GM18502 (cell line): ENCODE measurements around the gene ABHD4.
"Not testable (repeated sequence)": the region's sequence is repeated elsewhere in the genome, so short reads cannot be mapped to it uniquely, and the experiment has no call there.

Experiments used
- ATAC-seq: cut with Tn5 transposase; IDR thresholded peaks from one replicate; pipeline ENCODE4 v1.9.1; 2021; ENCODE audit warnings: mild to moderate bottlenecking; ENCODE audit not compliant: unreplicated experiment, poor library complexity

Gene ABHD4

DNA sequence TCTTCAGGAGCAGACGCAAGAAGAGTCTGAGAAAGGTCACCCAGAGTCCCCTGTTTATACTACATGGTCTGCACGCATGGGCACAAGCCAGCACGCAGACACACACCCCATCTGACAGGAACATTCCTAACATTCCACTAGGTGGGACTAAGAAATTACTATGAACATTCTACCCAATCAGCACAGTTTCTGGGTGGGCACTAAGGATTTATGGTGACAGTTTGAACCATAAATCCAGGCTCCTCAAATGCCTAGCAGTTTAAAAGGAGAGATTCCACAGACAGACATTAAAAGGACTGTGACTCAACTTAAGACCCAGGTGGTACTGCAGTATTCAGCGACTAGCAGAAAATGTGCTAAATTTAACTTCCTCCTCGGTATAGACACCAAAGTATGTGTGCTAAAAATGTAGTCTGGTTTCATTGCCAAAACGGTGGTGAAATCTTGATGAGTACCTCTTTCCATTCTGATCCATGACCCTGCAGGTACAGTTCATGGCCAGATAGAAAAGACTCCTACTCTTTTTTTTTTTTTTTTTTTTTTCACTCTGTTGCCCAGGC is 16.2 kb downstream of the ABHD4 start:
- peak; percentile 47 for ATAC-seq

DNA sequence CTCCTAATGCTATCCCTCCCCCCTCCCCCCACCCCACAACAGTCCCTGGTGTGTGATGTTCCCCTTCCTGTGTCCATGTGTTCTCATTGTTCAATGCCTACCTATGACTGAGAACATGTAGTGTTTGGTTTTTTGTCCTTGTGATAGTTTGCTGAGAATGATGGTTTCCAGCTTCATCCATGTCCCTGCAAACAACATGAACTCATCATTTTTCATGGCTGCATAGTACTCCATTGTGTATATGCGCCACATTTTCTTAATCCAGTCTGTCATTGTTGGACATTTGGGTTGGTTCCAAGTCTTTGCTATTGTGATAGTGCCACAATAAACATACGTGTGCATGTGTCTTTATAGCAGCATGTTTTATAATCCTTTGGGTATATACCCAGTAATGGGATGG is 17.7 kb downstream of the ABHD4 start:
- ATAC-seq: not testable (repeated sequence)

DNA sequence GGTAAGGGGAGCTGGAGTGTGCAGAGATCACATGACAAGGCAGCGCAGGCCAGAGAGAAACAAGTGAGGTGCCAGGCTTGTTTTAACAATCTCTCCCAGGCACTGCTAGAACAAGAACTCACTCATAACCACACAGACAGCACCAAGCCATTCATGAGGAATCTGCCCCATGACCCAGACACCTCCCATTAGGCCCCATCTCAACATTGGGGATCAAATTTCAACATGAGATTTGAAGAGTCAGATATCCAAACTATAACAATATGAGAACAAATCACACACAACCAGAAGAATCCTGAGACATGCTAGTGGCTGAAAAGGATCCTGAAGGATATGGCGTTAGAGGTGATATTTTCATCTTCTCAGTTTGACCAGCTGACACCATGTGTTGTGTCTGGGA is 24.2 kb downstream of the ABHD4 start:
- ATAC-seq: no peak

DNA sequence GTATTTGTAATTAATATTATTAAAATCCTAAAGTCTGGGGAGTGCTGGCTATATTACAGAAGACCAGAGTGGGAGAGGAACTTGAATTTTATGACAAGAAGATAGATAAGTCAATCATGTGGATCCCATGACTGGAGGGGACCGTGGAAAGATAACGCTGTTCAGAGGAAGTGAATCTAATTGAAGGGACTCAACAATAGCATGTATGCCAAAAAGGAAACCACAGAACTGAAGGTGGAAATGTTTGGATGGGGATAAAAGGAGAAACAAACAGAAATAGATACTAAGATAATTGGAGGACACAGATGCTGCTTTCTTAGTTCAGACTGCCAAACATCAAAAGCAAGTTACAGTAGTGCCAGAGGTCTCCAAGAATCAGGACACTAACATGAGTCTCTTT is 24.9 kb downstream of the ABHD4 start:
- ATAC-seq: no peak

DNA sequence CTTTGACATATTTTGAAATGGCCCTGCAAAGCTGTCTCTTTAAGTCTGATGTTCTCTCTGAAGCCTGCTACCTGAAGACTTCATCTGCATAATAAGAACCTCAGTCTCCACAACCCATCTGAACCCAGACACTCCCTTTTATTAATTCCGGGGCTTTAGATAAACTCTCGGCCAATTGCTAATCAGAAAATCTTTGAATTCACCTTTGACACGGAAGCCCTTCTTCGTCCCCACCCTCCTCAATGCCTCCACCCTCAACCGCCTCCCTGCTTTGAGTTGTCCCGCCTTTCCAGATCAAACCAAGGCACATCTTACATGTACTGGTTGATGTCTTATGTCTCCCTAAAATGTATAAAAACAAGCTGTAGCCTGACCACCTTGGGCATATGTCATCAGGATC is 28.5 kb downstream of the ABHD4 start:
- no peak for ATAC-seq

DNA sequence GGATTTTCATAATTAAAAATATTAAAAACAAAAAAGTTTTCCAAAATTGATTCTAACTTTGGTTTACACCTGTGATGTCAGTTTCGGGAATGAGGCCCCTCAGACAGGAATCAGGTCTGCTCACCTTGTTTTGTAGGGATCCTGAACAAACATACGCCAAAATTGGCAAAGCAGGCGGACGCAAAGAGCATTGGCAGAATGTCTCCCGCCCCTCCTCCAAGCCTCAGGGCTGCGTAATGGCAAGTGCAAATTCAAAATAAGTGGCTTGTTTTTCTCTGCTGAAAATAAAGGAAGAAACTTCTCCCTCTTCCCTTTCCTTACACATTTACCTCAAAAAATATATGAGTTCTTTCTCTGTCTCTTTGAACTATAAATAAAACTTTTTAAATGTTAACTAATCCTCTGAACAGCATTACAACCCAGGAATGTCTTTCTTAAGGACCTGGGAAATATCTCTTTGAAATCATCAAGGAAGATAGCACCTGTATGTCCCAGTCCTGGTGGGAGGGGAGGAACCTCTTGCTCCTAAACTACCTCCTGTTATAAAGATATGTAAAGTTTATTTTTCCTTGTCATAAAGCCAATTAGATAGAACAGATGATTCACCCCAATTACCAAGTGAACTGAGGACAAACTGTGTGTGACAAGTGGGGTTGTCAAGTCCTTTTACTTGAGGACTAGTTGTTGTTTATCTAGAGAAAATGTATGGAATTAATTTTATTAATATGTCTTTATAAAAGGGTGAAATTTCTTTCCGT is 29.6 kb downstream of the ABHD4 start:
- no peak for ATAC-seq

DNA sequence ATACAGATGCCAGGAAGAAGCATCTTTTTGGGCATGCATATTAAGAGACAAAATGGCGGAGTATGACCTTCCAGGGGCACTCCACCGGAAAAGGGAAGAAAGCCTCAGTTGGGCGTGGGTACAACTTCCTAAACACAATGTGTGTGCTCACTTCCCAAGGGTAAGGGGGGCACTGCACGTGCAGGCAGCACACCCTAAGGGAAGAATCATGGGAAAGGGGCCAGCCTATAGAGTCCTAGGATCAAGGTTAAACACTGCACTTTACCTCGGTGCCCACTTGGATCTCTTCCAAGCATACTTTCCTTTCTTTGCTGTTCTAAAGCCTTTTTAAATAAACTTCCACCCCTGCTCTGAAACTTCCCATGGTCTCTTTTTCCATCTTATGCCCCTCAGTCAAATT is 31.3 kb downstream of the ABHD4 start:
- no peak for ATAC-seq

DNA sequence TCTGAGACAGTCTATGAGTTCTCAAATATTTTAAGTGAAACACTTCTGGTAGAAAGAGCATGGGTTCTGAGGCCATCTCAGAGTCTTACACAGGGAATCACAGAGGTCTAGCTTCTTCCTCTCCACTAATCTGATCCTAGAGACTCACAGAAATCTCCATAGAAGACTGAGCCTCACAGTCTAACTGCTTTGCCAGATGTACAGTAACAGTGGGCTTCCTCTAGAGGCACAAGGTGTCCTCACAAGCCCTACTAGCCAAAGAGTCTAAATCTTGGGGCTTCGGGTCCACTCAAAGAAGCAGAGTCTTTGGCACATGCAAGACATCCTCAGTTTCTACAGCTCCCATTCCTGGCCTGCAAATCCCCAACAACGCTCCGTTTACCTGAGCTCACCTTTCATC is 32.0 kb downstream of the ABHD4 start:
- ATAC-seq: no peak

DNA sequence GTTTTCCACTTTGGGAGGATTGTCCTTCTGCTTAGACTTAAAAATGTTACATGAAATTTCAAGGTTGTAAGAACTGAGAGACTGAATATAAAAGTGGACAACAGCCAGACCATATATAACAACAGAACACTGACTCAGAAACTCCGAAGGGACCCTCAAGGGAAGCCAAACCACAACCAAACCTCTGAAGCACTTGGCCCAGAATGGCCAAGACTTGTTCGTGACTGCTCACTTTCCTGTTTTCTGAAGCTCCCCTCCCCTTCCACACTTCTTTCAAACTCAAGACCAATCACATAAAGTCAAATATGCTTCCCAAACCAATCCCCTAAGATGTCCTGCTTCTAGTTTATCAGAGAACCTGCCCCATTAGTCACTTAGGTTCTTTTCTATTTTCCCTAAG is 32.4 kb downstream of the ABHD4 start:
- ATAC-seq: no peak

DNA sequence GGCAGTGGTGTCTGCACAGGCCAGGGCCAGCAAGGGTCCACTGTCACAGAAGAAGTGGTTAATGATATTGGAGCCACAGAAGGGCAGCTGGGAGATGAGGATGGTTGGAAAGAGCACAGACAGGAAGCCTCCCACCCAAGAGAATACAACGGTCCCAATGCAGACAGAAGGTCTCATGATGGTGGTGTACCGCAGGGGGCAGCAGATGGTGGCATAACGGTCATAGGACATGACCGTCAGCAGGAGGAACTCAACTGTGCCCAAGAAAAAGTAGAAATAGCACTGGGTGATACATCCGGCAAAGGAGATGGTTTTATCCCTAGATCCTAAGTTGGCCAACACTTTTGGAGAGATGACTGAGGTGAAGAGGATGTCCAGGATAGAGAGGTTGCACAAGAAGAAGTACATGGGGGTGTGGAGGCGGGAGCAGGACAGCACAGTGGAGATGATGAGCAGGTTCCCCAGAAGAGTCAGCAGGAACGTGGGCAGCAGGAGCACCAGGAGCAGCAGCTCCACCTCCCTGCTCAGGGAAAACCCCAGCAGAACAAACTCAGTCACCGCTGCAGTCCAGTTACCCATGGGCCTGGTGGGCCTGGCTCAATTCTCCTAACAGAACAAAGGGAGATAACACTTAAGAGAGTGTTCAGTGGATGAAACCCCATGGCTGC is 36.3 kb downstream of the ABHD4 start:
- no peak for ATAC-seq

DNA sequence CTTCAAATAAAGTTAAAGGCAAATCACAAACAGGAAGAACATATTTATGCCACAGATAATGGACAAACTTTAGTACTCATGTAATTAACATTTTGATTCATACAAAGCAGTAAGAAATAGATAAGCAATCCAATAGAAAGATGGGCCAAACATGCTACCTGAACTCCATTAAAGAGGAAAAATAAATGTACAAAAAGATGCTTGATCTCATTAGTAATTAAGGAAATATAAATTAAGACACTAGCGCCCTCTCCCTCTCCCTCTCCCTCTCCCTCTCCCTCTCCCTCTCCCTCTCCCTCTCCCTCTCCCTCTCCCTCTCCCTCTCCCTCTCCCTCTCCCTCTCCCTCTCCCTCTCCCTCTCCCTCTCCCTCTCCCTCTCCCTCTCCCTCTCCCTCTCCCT is 37.9 kb downstream of the ABHD4 start:
- ATAC-seq: not testable (repeated sequence)

DNA sequence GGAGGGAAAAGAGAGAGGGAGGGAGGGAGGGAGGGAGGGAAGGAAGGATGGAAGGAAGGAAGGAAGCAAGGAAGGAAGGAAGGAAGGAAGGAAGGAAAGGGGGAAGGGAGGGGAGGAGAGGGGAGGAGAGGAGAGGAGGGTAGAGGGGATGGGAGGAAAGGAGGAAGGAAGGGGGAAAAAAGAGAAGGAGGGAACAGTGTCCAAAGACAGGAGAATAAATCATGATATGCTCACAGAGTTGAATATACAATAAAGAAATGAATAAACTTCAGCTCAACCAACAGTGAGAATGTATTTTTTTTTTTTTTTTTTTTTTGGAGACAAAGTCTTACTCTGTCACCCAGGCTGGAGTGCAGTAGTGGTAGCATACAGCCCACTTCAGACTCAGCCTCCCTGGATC is 42.1 kb downstream of the ABHD4 start:
- no peak for ATAC-seq

DNA sequence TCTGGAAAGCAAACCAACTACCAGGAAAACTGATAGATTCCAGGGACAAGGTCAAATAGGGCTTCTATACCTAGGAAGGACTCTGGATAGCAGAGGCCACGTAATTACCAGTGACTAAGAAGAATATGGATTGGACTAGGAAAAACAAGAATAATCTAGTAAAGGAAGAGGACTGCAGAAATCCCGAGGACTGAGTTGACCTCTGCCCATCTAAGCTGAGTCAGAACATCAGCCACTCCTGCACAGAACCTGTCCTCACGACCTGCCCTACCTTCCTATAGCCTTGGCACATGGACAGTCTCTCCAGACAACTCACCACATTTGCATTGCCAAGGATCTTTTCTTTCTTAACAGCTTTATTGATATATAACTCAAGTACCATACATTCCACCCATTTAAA is 43.7 kb downstream of the ABHD4 start:
- ATAC-seq: no peak

DNA sequence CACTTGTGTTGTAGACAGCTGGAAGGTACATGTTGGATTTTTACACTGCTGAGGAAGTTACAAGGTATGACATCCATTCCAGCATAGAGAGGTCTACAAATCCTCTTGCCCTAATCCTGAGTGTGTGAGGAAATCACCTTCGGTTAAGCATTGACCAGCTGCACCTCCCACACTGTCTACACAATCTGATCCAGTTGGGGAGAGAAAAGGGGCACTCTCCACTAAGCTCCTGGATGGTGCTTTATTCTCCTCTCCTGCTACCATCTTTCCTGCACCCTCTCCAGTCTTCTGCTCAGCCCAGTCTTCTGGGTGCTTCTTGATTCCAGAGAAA is 46.2 kb downstream of the ABHD4 start, which contains the start of gene OR6J1:
TSS of gene OR6J1 (minus strand) at position 48 of the 331 bp plus-strand sequence. CDS start 9,541 bp downstream, outside the sequence.
- ATAC-seq: no peak

DNA sequence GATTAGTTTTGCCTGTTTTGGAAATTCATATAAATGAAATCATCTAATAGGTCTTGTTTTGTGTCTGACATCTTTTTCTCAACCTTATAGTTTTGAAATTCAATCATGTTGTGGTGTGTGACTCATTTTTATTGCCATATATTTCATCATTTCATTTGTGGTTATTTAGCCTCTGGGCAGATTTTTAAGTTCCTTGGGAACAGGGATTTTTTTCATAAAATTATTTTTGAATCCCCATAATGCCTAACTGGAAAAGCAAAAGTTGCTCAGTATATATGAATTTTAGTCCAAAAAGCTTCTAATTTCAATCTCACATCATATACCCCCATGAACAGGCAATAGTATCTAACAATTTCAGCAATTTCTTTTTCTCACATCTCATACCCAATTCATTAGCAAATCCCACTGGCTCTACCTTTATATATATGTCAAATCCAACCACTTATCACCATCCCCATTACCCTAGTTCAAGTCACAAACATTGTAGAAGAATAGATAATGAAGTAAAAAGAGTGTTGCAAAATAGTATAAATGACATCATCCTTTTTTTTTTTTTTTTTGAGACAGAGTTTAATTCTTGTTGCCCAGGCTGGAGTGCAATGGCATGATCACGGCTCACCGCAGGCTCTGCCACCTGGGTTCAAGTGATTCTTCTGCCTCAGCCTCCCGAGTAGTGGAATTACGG is 48.6 kb downstream of the ABHD4 start:
- ATAC-seq: no peak

DNA sequence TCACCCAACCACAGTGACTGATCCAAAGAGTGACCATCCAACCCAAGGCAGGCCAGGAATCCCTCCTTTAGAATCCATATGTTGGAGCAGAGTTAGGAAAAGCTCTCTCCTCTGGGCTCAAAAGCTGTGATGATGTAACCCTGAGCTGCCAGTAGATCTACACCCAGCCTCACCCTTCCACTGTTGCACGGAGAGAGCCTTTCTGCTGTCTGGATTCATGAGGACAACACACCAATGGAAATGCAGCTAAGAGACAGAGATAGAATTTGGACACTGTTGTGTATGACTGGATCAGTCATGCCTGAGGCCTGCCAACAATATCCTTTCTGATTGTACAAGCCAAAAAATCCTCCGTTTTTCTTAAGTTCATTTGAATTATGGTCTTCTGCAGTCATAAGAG is 50.4 kb downstream of the ABHD4 start:
- ATAC-seq: no peak

DNA sequence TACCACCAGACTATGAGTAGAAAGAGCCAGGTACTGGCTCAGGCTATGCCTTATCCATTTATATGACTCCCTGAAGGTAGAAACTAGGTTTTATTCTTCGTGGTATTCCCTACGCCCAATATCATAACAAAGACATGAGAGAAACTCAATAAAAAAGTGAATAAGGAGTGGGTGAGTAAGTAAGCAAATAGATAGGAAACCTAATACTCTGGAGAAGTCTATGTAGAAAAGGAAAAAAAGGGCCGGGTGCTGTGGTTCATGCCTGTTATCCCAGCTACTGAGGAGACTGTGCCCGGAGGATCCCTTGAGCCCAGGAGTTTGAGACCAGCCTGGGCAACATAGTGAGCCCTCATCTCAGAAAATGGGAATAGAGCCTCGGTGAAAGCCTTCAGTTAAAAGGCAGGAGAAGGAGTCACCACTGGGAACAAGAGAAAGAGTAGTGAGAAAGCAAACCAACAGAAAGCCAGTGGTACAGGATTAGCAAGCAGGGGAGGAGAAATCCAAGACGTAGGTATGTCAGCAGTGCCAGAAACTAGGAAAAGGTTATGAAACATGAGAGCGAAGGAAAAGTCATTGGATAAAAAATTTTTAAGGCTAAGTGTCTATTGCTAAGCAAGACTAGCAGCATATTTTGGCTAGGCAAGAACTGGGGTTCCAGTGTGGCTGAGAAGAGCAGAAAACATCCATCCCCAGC is 52.1 kb downstream of the ABHD4 start:
- no peak for ATAC-seq

DNA sequence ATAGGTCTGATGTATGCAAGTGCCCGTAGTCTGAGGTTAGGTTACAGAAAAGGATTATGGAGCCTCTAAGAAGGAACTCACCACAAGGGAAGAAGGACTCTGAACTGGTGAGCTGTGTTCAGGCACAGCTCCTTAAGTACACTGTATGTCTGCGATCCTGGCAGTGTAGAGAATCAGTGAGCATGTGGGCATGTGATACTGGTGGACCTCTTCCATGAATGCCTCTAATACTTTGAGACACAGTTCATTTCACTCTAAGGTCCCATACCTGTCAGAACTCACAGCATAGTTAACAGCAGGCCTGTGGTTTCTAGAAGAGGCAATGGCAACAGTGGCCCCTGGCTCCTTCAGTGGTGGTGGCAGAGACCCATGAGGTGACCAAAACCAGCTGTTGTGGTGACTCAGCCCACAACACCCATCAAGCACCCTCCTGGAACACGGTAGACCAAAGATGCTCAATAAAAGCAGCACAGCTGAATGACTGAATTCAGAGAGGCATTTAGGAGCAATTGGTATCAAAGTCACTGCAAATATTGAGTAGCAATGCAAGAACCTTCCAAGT is 52.9 kb downstream of the ABHD4 start:
- no peak for ATAC-seq

DNA sequence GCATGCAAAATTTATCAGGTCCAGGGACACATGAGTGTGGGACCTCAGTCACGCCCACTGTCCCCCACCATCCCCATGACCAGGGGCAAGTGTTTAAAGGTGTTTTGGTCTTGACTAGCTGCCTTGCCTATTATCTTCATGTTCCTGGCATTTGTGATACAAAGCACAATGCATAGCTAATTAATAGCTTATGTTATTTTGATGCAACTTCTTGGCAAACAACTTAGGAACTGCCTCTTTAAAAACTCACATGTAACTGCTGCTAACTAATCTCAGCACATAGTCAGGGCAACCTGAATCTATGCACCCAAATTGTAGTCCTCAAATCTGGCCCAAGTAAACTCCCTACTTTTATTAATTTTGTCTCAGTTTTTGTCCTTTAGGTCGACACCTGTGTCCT is 53.5 kb downstream of the ABHD4 start:
- ATAC-seq: no peak

DNA sequence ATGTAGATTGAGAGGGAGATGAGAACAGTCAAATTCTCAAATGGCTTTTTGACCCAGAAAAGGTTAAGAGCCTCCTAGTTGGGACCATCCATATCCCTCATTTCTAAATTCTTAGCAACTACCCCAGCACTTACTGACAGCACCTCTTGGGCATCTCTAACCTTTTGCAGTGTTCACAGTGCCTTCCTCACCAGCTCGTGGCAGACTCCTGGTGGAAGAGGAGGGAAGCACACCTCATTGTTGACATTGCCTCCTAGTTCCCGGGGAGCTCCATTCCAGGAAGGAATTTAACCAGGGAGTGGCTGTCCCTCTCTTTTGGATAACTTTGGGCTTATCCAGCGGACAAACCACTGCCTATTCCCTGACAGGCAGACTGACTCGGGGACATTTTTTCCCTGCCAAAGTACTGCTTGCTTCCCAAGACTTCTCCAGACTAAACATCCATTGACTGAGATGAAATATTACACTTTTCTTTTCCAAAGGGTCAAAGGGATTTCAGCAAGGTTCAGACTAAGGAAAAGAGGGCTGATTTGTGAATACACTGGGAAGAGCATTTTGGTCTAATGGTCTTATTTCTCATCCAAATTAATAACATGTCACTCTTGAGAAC is 55.0 kb downstream of the ABHD4 start:
- ATAC-seq: peak; percentile 58
